ENCODE results near the gene ZNF488.
"Not testable (repeated sequence)": the region's sequence is repeated elsewhere in the genome, so short reads cannot be mapped to it uniquely, and the experiment has no call there.

The ZNF488 gene

DNA sequence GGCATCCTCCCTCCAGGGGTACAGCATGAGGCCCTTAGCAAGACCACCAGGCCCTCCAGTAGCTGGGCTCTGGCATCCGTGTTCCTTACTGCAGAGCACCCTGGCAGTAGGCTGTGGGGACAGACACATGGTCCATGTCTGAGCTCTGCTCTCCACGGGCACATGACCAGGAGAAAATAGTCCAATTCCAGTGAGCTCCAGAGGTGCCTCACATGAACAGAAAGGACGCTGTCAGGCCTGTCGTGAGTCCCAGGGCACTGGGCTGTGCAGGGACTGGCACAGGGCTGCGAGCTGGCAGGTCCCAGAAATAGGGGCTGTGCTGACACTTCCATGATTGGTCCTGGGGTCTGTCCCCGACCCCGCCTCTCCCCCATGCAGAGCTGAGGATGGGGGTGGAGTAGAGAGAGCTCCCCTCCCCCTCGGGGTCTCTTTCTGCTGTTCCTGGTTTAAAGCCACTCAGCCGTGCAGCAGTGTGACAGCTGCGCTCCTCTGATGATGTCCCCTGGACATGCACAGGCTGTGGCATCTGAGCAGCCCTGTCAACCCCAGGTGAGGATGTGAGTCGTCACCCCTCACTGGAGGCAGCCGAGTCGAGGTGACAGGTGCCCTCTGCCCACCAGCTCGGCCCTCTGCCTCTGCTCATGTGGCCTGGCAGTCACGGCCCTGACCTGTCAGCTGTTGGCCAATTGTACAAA, 25.2 kb upstream of the ZNF488 start:
- no peak for DNase-seq

DNA sequence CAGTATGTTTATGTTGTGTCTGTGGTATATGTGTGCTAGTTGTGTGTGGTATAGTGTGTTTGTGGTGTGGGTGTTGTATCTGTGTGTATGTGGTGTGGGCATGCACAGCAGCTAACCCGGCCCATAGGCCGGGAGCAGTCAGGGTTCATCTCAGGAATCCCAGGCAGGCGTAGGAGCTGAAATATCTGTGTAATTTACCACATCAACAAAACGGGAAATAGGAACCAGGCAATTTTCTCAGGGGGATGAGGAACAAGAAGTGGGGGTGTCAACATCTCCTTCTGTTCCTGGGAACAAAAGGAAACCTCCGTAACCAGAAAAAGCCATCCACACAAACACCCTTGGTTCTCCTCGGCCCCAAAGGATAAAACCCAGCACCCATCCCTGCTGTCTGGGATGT, 24.5 kb upstream of the ZNF488 start:
- DNase-seq = no peak

DNA sequence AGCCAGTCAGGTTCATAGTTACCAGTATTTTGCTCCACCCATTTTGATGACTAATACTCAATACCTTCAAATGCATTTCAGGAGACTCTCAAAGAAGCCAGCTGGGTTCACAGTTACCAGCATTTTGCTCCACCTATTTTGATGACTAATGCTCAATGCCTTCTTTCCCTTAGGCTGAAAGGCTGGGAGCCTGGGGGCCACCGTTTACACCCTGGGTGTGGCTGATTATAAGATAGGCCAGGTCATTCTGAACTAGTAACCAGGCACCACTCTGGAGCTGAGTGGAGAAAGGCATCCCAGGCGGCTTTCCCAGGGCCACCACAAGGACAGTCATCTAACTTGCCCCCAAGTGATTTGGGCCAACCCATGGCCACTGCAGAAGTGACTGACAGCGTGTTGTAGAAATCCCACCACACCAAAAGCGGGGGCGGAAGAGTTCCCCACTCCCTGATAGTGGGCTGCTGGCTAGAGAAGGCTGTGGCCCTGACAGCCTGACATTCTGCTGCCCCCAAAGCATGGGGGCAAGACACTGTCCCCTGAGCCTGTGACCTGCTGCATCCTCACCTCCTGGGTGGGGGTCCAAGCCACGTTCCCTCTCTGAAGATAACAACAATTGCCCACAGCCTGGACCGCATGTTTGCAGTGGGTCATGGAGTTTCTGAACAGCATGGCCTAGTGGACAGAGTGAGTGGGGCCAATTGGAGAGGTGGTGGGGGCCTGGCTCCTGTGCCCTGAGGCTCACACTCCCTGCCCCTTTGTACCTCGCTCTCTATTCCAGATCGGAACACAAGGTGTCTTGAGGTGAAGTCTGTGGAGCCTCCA, 23.0 kb upstream of the ZNF488 start:
- DNase-seq = no peak

DNA sequence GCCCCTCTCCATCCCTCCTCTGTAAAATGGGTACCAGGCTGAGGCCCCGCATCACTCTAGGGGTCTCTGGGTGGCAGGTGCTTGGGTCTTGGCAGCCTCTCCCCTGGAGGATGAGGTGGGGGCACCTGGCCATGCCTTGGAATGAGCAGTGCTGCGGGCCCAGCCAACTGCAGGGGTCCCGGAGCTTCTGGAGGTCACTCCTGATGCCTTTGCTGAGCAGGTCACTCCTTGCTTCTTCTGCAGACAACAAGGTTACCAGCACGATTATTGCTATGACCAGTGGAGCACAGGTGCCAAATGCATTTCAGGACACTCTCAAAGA, 22.4 kb upstream of the ZNF488 start:
- DNase-seq = no peak

DNA sequence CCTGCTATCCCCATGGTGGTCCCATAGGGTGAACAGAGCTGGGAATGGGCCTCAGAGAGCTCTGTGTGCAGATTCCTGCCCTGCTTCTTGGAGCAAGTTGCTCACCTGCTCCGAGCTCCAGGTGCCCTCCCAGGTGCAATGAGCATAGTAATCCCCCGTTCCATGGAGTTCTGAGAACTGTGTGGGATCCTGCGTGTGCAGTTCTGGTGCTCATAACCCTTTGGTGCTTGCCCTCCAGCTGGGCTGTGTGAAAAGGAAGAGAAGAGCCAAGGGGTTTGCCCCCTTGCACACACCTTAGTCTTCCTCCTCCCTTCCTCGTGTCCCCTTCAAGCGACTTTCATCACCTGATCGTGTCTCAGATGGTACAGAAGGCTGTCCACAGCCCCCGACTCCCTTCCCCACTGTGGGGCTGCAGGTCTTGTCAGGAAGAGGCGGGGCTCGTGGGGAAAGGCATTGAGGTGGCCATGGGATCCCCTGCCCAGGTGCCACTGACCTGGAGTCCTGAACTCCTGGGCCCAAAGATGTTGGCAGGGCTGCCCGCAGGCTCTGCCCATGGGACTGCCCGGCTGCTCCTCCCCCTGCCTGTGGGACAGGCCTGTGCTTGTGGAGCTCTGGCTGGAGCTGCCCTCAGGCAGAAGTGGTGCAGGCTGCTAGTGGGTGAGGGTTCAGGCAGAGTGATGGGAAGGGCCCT, 21.9 kb upstream of the ZNF488 start:
- DNase-seq = no peak

DNA sequence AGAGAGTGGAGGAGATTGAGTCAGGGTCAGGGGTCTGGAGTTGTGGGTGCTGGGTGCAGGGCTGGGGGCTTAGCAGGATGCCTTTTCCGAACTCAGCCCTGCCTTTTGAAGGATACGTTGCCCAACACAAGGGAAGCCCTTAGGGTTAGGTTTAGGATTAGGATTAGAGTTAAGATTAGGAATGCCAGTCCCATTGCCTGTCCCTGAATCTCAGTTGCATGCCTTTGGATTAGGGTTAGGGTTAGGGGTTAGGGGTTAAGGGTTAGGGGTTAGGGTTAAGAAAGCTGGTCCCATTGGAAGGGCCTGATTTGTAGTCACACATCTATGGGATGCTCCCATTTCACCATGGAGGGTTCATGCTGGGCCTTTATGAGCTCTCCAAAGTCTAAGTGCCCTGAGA, 20.8 kb upstream of the ZNF488 start:
- no peak for DNase-seq

DNA sequence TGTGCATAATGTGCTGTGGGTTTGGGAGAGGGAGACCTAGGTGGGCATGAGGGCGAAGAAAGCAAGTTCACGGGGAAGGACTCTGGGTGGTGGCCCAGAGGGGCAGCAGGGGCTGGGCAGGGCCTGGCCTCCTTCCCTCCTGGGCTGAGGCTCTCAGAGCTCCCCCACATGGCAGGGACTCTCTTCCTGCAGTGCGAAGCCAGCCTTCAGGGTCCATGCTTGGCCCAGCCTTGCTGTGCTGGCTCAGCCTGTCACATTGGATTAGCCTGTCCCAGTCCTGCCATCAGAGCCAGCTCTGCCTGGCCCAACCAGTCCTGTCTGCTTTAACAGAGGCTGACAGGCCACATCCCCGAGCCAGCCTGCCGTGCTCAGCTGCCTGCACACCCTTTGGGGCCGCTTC, 20.4 kb upstream of the ZNF488 start:
- no peak for DNase-seq

DNA sequence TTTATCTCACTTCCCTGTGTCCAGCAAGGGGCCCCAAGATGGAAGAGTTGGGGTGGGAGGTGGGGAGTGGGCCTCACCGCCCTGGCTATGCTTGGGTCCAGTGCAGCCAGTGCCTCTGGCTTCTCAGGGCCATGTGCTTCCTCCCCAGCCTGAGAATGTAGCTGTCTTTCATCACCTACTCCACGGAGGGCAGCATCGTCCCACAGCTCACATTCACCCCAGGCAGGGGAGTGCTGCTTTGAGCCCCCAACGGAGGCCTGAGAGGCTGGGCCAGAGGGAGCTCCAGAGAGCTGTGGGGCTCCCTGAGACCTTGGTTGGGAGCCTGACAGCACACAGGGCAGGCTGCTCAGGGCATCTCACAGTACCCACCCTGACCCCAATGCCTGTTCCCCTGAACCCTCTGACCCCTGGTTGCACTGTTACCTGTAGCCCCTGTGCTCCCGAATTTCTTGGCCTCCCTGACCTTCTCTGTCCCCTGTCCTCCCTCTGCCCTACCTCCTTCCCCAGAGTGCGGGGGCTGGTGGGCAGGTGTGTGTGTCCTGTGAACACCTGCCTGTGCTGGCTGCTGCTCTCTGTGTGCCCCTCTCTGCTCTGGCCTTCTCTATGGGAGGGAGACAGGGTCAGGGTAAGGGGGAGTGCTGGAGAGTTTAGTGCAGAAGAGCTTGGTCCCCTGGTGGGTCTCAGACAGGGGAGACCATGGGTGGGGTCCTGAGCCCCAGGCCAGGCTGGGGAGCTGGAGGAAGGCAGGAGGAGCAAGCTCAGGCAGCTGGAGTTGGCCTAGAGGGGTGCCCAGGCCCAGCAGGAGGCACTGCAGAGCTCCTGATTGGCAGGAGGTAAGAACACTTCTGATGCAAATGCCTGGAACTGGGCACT, 19.6 kb upstream of the ZNF488 start:
- DNase-seq = no peak

DNA sequence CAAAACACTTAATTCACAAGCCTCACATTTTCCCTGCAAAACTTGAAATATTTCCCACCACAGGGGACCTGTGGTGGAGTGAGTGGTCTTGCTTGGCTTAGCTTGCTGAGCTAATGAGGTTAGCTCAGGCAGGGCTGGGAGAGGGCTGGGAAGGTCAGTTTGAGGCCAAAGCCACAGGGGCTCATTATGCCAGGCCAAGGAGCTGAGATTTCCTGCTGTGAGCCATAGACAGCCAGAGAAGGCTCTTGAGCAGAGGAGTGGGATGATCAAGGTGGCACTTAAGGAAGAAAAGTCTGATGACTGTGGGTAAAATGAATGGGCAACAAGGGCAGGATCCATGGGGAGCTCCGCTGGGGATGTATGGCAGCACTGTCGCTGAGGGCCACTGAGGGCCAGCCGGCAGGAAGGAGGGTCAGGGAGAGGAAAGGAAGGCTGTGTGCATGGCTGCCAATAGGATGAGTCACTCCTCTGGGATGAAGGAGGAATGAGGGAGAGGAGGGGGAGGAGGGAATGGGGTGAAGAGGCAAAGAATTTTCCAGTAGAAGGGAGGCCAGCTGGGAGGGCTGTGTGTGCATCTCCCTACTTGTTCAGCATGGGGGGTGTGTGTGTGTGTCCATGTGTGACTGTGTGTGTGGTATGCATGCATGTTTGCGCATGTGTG, 18.7 kb upstream of the ZNF488 start:
- no peak for DNase-seq

DNA sequence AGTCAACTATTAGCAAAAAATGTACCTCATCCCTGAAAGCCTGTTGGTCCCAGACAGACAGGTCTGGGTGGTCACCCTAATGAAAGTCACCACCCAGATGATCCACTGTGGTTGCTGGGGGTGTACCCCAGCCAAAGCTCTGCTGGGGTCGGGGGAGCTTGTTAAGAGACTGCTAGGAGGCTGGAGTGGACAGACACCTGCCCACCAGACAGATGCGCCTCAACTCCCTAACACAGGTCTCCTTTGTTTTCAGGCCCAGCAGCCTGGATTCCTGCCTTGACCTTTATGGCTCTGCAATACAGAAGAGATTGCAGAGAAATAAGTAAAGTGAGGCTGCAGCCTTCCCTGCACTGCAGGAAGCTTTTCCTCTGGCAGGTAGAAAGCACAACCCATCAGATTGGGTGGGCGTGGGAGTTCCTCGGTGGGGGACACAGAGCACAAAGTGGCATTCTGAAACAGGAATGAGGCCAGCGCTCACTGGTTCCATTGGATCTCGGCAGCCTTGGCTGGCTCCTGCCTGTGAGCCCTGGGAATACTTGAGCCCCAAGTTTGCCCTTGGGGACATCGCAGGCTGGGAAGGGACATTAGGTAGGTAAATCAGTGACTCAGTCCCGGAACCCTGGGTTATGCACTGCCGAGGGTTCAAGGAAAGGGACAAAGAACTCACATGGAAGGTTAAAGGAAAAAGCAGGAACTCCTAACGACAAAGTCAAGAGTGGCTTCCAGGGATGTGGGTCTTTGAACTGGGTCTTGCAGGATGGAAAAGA, 18.0 kb upstream of the ZNF488 start:
- no peak for DNase-seq

DNA sequence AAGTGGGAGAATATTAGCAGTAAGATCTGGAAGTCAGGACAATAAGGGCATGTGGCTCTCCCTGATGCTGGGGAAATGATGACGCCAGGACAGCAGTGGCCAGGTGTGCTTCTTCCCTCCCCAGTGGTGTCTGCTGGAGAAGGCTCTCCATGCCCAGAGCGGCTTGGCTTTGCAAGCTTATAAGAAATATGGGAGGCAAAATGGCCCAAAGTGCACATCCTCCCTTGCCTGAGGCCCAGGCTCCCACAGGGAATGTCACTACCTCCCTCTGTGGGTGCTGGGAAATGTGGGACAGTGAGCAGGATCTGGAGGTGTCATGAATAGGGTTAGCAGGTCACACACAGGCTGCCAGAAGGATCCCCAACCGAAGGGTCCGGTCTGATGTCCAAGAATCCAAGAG, 17.1 kb upstream of the ZNF488 start:
- DNase-seq = no peak

DNA sequence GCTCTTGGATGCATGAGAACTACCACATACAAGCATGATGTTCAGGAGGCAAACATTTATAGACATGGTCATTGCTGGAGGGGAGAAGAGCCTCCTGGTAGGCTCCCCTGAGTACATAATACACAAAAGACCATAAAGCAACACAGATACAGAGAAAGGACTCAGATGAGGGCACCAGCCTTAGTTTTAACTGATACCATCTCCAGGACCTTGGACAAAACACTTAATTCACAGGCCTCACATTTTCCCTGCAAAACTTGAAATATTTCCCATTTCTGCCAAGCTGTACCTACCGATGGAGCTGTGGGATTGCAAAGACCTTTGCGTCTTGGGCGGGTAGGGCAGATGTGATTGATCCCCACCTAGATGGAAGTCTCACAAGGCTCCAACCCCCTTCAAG, 16.7 kb upstream of the ZNF488 start:
- DNase-seq = no peak

DNA sequence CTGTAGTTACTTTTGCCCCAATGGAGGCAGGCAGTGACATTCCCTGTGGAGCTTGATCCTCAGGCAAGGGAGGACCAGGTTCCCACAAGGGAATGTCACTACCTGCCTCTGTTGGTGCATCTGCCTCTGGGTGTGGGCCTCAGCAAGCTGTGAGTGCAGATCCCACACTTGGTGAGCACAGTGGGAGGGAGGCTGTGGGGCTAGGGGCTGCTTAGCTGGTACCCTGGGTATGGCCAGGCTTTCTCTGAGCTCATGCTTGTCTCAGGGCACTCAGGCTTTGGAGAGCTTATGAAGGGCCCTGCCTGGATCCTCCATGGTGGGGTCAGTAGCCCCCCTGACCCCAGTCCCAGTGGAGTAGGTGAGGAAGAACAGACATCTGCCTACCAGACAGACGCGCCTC, 16.2 kb upstream of the ZNF488 start:
- no peak for DNase-seq

DNA sequence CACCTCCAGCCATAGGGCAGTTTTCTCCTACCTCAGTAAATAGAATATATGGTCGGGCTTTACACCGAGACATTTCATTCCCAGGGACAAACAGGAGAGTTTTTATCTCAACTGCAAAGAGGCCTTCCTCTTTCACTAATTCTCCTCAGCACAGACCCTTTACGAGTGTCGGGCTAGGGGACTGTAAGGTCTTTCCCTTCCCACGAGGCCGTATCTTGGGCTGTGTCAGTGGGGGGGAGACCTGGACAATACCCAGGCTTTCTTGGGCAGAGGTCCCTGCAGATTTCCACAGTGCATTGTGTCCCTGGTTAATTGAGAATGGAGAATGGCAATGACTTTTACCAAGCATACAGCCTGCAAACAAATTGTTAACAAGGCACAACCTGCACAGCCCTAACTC, 13.2 kb upstream of the ZNF488 start:
- no peak for DNase-seq

DNA sequence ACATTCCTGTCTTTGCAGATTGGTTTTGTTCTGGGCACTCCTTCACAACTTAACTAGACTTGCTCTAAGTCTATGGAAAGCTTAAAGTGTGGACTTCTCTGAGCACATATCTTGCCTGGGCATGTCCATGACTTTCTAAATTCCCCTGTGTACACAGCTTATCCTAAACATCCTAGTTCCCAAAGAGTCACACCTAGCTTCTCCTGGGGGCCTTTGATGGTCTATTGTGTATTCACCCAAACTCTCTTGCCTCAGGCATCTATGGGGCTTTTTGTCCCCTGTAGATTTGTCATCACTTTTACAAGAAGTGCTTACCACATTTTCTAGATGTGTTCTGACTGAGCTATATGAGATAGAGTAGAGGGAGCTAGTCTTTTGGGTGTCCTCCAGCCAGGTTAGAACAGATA, 12.2 kb upstream of the ZNF488 start:
- no peak for DNase-seq

DNA sequence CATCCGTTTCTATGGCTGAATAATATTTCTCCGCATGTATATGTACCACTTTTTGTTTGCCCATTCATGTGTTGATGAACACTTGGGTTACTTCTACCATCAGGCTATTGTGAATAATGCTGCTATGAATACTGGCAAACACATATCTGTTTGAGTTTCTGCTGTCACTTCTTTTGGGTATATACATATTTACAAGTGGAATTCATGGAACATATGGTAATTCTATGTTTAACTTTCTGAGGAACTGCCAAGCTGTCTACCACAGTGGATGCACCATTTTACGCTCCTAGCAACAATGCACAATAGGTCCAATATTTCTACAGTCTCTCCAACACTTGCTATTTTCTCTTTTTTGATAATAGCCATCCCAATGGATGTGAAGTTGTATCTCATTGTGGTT, 5.5 kb upstream of the ZNF488 start:
- DNase-seq = no peak

DNA sequence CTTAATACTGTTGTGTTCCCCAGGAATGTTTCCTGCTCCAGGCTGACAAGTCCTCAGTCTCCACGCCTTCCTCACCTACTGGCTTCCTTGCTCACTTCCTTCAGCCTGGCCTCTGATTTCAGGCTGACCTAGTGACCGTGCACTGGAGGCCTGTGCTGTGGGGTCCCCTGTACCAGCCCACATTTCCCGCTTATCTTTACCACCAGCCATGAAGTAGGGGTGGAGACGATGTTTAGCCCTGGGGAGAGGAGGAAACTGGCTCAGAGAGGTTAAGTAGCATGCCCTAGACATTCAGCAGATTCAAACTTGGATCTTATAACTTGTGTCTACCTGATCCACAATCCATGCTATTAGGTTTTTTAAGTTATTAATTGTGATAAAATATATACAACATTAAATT, 4.8 kb upstream of the ZNF488 start:
- DNase-seq = no peak

DNA sequence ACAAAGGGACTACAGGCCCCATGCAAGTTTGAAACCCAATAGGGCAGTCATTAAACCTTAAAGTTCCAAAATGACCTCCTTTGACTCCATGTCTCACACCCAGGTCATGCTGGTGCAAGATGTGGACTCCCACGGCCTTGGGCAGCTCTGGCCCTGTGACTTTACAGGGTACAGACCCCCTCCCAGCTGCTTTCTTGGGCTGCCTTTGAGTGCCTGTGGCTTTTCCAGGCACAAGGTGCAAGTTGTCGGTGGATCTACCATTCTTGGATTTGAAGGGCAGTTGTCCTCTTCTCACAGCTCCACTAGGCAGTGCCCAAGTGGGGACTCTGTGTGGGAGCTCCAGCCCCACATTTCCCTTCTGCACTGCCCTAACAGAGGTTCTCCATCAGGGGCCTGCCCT, 2.0 kb upstream of the ZNF488 start:
- DNase-seq = not testable (repeated sequence)

DNA sequence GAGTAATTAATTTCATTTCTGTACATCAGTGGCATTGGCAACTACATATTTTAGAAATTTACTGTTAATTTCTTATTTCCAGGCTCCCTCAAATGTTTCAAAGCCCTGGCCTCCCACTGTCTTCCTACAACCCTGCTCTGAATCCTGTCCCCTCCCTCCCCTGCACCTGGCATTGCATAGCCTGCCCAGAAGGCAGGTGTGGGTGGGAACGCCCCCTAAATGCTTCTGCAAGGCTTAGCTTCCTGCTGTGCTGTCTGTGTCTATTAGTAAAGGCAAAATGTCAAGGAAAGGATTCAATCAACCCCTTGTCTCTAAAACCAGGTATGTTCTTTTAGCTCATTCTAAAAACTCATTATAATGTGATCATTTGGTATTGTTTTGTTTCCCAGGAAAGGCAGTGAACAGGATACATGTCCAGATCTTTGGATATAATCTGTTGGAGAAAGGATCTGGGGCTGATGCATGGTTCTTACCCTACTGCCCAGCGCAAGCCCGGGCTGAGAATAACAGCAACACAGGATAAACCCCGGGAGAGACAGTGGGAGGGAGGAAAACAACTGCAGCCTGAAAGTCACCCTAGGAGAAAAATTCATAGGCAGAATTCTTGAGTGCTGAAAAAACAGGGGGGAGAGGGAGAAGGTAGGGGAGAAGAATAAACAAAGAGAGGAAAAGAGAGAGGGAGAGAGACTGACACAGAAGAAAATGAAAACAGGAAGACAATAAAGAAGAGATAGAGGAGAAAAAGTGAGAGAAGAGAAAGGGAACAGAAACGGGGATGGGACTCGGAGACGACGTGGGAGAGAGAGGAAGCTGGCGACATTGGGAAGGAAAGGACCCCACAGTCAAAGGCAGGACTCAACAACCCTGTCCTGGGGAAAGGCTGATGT, 589 bp downstream of the ZNF488 start:
- peak in 1 of 2 experiments; percentile 3 for DNase-seq

All from NCI-H524 (cell line).